Tibial nerve (tissue), 3 donors: ENCODE measurements around the gene CYB561D2.

Experiments
- CTCF ChIP-seq, 5 experiments: fragments of 200-600 bp in 3 of 5; fragments of 450-650 bp in 2 of 5; sonication (generic) in 3 of 5; IDR thresholded peaks; one replicate each; pipeline ENCODE4 v1.5.1; 2016 to 2019; ENCODE audit warnings: antibody characterized with exemption in 5 of 5, mild to moderate bottlenecking in 3 of 5, moderate library complexity in 2 of 5
- POLR2A ChIP-seq, 2 donors: fragments of 450-650 bp; IDR thresholded peaks; one replicate each; pipeline ENCODE4 v1.6.1; 2017; ENCODE audit warnings: antibody characterized with exemption in 2 of 2, mild to moderate bottlenecking in 2 of 2, moderate library complexity in 2 of 2

DNA sequence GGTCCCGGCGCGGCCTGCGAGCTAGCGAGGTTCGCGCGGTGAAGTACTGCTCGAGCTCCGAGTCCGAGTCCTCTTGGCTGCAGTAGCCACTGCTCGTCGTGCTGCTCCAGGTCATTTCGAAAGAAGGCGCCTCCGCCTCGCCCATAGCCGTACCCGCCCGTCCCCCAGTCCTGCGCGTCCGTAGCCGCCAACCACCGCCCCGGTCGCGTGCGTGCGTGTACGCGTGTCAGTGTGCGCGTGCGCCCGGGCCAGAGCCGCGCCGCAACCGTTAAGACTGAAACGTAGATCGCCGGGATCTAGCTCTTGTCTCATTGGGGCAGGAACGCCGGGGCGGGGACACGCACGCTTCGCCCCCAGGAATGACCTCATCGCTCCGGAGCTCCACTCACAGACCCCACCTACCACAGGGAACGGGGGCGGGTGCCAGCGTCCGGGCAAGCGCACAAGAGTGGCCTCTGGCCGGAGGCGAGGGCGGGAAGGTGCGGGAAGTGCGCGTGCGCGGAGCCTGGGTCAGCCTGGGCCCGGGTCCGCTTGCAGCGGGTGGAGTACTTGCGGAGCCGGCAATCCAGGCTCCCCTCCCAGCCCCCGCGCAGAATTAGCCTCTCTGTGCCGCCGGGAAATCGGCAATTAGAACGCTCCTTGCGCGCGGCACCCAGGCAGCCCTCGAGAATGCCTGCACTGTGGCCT is 13.3 kb upstream of the CYB561D2 start:
- peak; percentile 65 to 96 for TF ChIP-seq POLR2A (IDR thresholded peaks at IDR 0.05)
- no peak for TF ChIP-seq CTCF (IDR thresholded peaks at IDR 0.05)
